Hepatocyte (in vitro differentiated cells): ENCODE results near the gene PRRX1. TPM values are rescaled to one million over a fixed set of nuclear protein-coding genes. Genes with fewer than 3 reads are reported as not detected.

Source experiments
- DNase-seq: peaks from one replicate; pipeline ENCODE4 v3.0.0-alpha.2; 2016; ENCODE audit warnings: low spot score
- H2AFZ ChIP-seq: fragments of 200-600 bp; sonication (generic); 2 replicates; pipeline ENCODE4 v1.6.0; 2016; ENCODE audit warnings: antibody characterized with exemption, mild to moderate bottlenecking
- H3K27ac ChIP-seq: fragments of 200-600 bp; sonication (generic); 2 replicates; pipeline ENCODE4 v1.5.1; 2016; ENCODE audit warnings: mild to moderate bottlenecking
- H3K27me3 ChIP-seq: fragments of 200-600 bp; sonication (generic); 2 replicates; pipeline ENCODE4 v1.6.1; 2016
- H3K36me3 ChIP-seq: fragments of 200-600 bp; sonication (generic); replicated peaks from 2 replicates; pipeline ENCODE4 v1.5.1; 2016; ENCODE audit warnings: low read depth; ENCODE audit not compliant: insufficient read depth
- H3K4me1 ChIP-seq: fragments of 200-600 bp; sonication (generic); 2 replicates; pipeline ENCODE4 v1.5.1; 2016; ENCODE audit warnings: mild to moderate bottlenecking, moderate library complexity; ENCODE audit not compliant: insufficient read depth
- H3K4me2 ChIP-seq: fragments of 200-600 bp; sonication (generic); 2 replicates; pipeline ENCODE4 v1.6.0; 2016
- H3K4me3 ChIP-seq: fragments of 200-600 bp; sonication (generic); 2 replicates; pipeline ENCODE4 v1.5.1; 2016; ENCODE audit warnings: mild to moderate bottlenecking
- H3K79me2 ChIP-seq: fragments of 200-600 bp; sonication (generic); 2 replicates; pipeline ENCODE4 v1.6.0; 2017; ENCODE audit warnings: mild to moderate bottlenecking
- H3K9me2 ChIP-seq: fragments of 200-600 bp; sonication (generic); replicated peaks from 2 replicates; pipeline ENCODE4 v1.6.0; 2017; ENCODE audit warnings: mild to moderate bottlenecking; ENCODE audit not compliant: insufficient read depth
- H3K9me3 ChIP-seq: fragments of 200-600 bp; sonication (generic); 2 replicates; pipeline ENCODE4 v1.5.1; 2016; ENCODE audit warnings: low read depth, mild to moderate bottlenecking
- H4K20me1 ChIP-seq: fragments of 200-600 bp; sonication (generic); 2 replicates; pipeline ENCODE4 v1.6.0; 2016; ENCODE audit warnings: mild to moderate bottlenecking; ENCODE audit not compliant: insufficient read depth, poor library complexity, severe bottlenecking
- CTCF ChIP-seq: fragments of 200-600 bp; sonication (generic); IDR thresholded peaks from 2 replicates; pipeline ENCODE4 v1.5.1; 2016; ENCODE audit warnings: antibody characterized with exemption, mild to moderate bottlenecking; ENCODE audit not compliant: poor library complexity
- EZH2 ChIP-seq: fragments of 200-600 bp; sonication (generic); IDR thresholded peaks from 2 replicates; pipeline ENCODE4 v1.6.1; 2016; ENCODE audit warnings: antibody characterized with exemption, mild to moderate bottlenecking, borderline replicate concordance
- EZH2phosphoT487 ChIP-seq: fragments of 200-600 bp; sonication (generic); IDR thresholded peaks from one replicate; pipeline ENCODE4 v1.6.1; 2018; ENCODE audit warnings: antibody characterized with exemption, mild to moderate bottlenecking, low read depth, moderate library complexity; ENCODE audit not compliant: unreplicated experiment, severe bottlenecking
- WGBS: methylation state at CpG from one replicate; pipeline ENCODE4 v1.1.6; 2016; ENCODE audit warnings: low lambda C conversion rate; ENCODE audit errors: missing lambda C conversion rate; 5-methylcytosine and 5-hydroxymethylcytosine counted together
- polyA plus RNA-seq: library from polyadenylated mRNA; unstranded; fragments of >200 nt; fragmentation: Nextera tagmentation; extraction: Ambion mirVana; gene quantifications from 2 replicates; pipeline ENCODE4 v1.2.1, GENCODE V29; 2016
- total RNA-seq: library from RNA; depleted of rRNA; stranded (reverse); fragments of >200 nt; gene quantifications from 2 replicates; pipeline ENCODE4 v1.2.3, GENCODE V29; 2014

PRRX1 gene
- total and polyA plus RNA-seq, 2 experiments from 2014 or later: 9.8 to 42.3 TPM

DNA sequence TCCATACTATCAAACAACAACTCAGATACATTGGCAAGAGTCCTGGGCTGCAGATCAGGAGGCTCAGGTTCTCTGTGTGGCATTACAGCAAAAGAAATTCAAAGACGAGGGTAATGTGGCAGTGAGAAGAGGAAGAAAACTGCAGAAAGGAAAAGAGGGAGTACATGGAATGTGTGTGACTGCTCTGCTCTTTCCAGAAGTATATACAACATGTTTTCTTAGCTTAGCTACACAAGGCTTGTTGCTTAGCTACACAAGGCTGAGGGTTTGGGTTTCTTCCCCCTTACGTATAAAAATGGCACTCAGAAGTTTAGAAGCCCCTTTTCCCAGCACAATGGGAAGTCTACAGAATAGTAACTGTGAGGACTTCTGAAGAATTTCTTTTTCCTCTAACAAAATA lies 86.0 kb downstream of the PRRX1 start:
- Histone ChIP-seq H3K27me3 (no peaks in the 10 kb centered on the region), H3K4me2 (peak overlapping the region; percentile 39), H3K27ac (peak overlapping the region; percentile 62), H3K79me2 (no peaks in the 10 kb centered on the region), H3K9me3 (no peaks in the 10 kb centered on the region), H3K4me3 (no peak overlapping the region), H2AFZ (no peak overlapping the region), H4K20me1 (no peaks in the 10 kb centered on the region), H3K36me3 (no peaks in the 10 kb centered on the region), H3K4me1 (peaks cover 5% of the 10 kb centered on the region), H3K9me2 (no peaks in the 10 kb centered on the region)
- DNase-seq: no peak
- TF ChIP-seq CTCF: no peak
- no peak for TF ChIP-seq EZH2
- no peak for TF ChIP-seq EZH2phosphoT487
- 56% methylated on average over 2 of the region's 2 CpGs for WGBS

GRCh38 chr1:170755795-170756194 lies 91.9 kb downstream of the PRRX1 start:
- Histone ChIP-seq H3K4me1 (no peaks in the 10 kb centered on the region), H2AFZ (no peak overlapping the region), H4K20me1 (no peaks in the 10 kb centered on the region), H3K27me3 (no peaks in the 10 kb centered on the region), H3K4me3 (no peak overlapping the region), H3K27ac (no peak overlapping the region), H3K9me3 (no peaks in the 10 kb centered on the region), H3K36me3 (no peaks in the 10 kb centered on the region), H3K9me2 (no peaks in the 10 kb centered on the region), H3K4me2 (no peak overlapping the region), H3K79me2 (no peaks in the 10 kb centered on the region)
- no peak for TF ChIP-seq CTCF
- DNase-seq: no peak
- 68% methylated on average over 3 of the region's 3 CpGs for WGBS

DNA sequence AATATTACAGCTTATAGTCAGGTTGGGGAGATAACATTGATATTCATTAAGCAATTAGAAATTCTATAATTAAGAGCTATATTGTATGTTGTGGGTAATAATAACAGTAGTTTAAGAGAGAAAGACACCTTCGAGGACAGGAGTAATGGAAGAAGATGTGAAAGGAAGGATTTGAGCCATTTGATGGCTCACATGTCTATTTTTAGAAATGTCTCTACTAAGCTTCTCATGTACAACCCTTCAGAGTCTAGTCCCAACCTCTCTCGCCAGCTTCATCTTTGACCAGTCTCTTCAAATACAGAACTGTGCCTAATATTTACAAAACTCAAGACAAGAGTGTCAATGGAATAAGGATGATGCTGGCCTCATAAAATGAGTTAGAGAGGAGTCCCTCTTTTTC lies 95.1 kb downstream of the PRRX1 start:
- Histone ChIP-seq H3K79me2 (no peaks in the 10 kb centered on the region), H3K4me3 (no peak overlapping the region), H3K27ac (no peak overlapping the region), H4K20me1 (no peaks in the 10 kb centered on the region), H3K27me3 (no peaks in the 10 kb centered on the region), H3K4me2 (no peak overlapping the region), H3K36me3 (no peaks in the 10 kb centered on the region), H3K9me2 (no peaks in the 10 kb centered on the region), H2AFZ (no peak overlapping the region), H3K9me3 (no peaks in the 10 kb centered on the region), H3K4me1 (no peaks in the 10 kb centered on the region)
- TF ChIP-seq EZH2phosphoT487 (no peak), EZH2 (no peak), CTCF (no peak)
- WGBS: 86% methylated on average over 2 of the region's 2 CpGs
- no peak for DNase-seq

- H3K9me3 ChIP-seq: no peaks in the 10 kb centered on the region
Measured at GRCh38 chr1:170765279-170765678, 101.3 kb downstream of the PRRX1 start.

More at GRCh38 chr1:170765279-170765678, 101.3 kb downstream of the PRRX1 start:
- Histone ChIP-seq H3K4me3 (no peak overlapping the region), H2AFZ (no peak overlapping the region), H4K20me1 (no peaks in the 10 kb centered on the region), H3K4me1 (no peaks in the 10 kb centered on the region), H3K9me2 (no peaks in the 10 kb centered on the region), H3K27me3 (no peaks in the 10 kb centered on the region), H3K27ac (no peak overlapping the region), H3K79me2 (no peaks in the 10 kb centered on the region), H3K4me2 (no peak overlapping the region), H3K36me3 (no peaks in the 10 kb centered on the region)
- WGBS: 85% methylated on average over 1 of the region's 1 CpG
- no peak for TF ChIP-seq EZH2
- no peak for TF ChIP-seq CTCF
- no peak for TF ChIP-seq EZH2phosphoT487
- no peak for DNase-seq
